ENCODE data around the gene SCARF2.

The SCARF2 gene

GRCh38 chr22:20435436-20436306, 2.0 kb downstream of the SCARF2 start:
- no peak for TF ChIP-seq CTCF (IDR thresholded peaks at IDR 0.05; ENCODE audit: extremely low read depth, missing control alignments)
- DNase-seq (ENCODE audit: low spot score) = no peak

- no peak for TF ChIP-seq CTCF (IDR thresholded peaks at IDR 0.05; ENCODE audit: extremely low read depth, missing control alignments)
- DNase-seq (ENCODE audit: low spot score) = no peak
Observed at GRCh38 chr22:20434773-20435172, 2.9 kb downstream of the SCARF2 start.

GRCh38 chr22:20434264-20434751, 3.3 kb downstream of the SCARF2 start:
- no peak for DNase-seq (ENCODE audit: low spot score)
- TF ChIP-seq CTCF (IDR thresholded peaks at IDR 0.05; ENCODE audit: extremely low read depth, missing control alignments) = no peak

GRCh38 chr22:20433686-20434241, 3.9 kb downstream of the SCARF2 start:
- no peak for DNase-seq (ENCODE audit: low spot score)
- TF ChIP-seq CTCF (IDR thresholded peaks at IDR 0.05; ENCODE audit: extremely low read depth, missing control alignments) = no peak

- no peak for DNase-seq (ENCODE audit: low spot score)
- TF ChIP-seq CTCF (IDR thresholded peaks at IDR 0.05; ENCODE audit: extremely low read depth, missing control alignments) = no peak
Observed at GRCh38 chr22:20433191-20433590, 4.4 kb downstream of the SCARF2 start.

- no peak for TF ChIP-seq CTCF (IDR thresholded peaks at IDR 0.05; ENCODE audit: extremely low read depth, missing control alignments)
- peak; percentile 25 for DNase-seq (ENCODE audit: low spot score)
Observed at GRCh38 chr22:20432244-20432686, 5.4 kb downstream of the SCARF2 start.

GRCh38 chr22:20431511-20432192, 6.0 kb downstream of the SCARF2 start:
- DNase-seq (ENCODE audit: low spot score) = peak; percentile 49
- TF ChIP-seq CTCF (IDR thresholded peaks at IDR 0.05; ENCODE audit: extremely low read depth, missing control alignments) = no peak

Data from GM20000 (cell line).